Epithelial cell of esophagus (primary cell): ENCODE measurements around the gene USP17L24.
"Not testable (repeated sequence)": the region's sequence is repeated elsewhere in the genome, so short reads cannot be mapped to it uniquely, and the experiment has no call there.

Source experiments
- DNase-seq: peaks from one replicate; pipeline ENCODE4 v3.0.0; 2010; ENCODE audit warnings: low read depth
- H3K4me3 ChIP-seq: 2 replicates; pipeline ENCODE4 v1.5.1; 2011; ENCODE audit warnings: mild to moderate bottlenecking, low read length, control low read depth

Gene USP17L24

GRCh38 chr4:9324865-9325264, at the start of gene USP17L24:
USP17L24 (plus strand) TSS chr4:9325165; CDS start chr4:9325165, 0 bp downstream.
- H3K4me3 ChIP-seq, DNase-seq: not testable (repeated sequence)

DNA sequence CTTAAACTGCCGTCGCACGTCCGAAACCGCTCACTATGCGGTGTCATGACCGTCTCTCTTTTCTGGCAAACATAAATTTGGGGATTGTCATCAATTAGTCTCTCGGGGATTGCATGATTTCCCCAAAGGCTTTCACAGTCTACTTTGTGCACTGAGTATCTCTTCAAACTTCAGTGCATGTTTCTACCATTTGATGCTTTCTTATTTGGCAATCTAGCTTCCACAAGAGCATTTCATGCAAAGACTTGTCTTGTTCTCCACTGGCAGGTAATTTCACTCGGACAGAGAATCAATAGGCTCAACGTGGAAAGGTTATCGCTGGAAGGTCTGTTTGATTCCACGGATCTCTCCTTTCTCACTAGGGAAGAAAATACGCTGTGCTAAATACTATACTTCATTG, 774 bp upstream of the USP17L24 start:
- DNase-seq, H3K4me3 ChIP-seq: not testable (repeated sequence)

DNA sequence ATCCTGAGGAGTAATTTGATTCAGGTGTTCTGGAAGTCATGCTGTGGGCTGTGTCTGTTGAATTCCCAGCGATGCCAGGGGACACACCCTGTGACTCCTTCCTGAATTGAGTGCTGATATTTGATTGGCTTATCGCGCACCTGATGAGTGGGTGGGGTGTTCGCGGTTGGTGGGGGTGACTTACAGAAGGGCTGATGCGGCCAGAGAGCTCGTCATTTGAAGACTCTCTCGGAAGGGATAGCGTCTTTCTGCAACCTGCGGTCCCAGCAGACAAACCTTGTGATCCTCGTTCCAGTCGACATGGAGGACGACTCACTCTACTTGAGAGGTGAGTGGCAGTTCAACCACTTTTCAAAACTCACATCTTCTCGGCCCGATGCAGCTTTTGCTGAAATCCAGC, 4.6 kb downstream of the USP17L24 start, which contains the start of gene USP17L25:
USP17L25 (plus strand) TSS at position 301 of the 400 bp plus-strand sequence; CDS start at position 301, 0 bp downstream.
- not testable (repeated sequence) for H3K4me3 ChIP-seq, DNase-seq

- not testable (repeated sequence) for DNase-seq, H3K4me3 ChIP-seq
Measured at GRCh38 chr4:9334358-9334757, 9.4 kb downstream of the USP17L24 start, which contains the start of gene USP17L26. USP17L26 (plus strand) TSS chr4:9334658; CDS start chr4:9334658, 0 bp downstream.

- not testable (repeated sequence) for DNase-seq, H3K4me3 ChIP-seq
Measured at GRCh38 chr4:9339103-9339502, 14.1 kb downstream of the USP17L24 start, which contains the start of gene USP17L5. USP17L5 (plus strand) TSS chr4:9339403; CDS start chr4:9339403, 0 bp downstream.

DNA sequence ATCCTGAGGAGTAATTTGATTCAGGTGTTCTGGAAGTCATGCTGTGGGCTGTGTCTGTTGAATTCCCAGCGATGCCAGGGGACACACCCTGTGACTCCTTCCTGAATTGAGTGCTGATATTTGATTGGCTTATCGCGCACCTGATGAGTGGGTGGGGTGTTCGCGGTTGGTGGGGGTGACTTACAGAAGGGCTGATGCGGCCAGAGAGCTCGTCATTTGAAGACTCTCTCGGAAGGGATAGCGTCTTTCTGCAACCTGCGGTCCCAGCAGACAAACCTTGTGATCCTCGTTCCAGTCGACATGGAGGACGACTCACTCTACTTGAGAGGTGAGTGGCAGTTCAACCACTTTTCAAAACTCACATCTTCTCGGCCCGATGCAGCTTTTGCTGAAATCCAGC, 18.9 kb downstream of the USP17L24 start, which contains the start of gene USP17L27:
USP17L27 (plus strand) TSS at position 301 of the 400 bp plus-strand sequence; CDS start at position 301, 0 bp downstream.
- not testable (repeated sequence) for H3K4me3 ChIP-seq, DNase-seq

GRCh38 chr4:9348593-9348992, 23.6 kb downstream of the USP17L24 start, which contains the start of gene USP17L28:
USP17L28 (plus strand) TSS chr4:9348893; CDS start chr4:9348893, 0 bp downstream.
- H3K4me3 ChIP-seq, result not testable (repeated sequence)

DNA sequence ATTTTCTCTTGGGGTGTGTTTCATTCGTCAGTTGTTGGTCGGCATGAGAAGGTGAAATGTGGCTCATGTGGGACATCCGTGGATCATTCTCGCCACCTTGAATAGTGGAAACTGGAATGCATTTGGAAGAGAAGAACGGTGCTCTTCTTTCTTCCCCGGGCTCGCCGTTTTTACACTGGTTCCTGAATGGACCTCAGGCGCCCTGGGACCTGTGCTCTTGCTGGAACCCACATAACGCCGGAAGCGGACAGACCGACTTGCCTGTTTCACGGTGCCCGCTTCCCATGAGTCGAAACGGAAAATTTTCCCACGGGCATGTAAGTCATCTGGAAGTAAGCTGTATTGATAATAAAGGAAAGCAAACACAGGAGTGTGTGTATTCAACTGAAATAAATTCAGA, 25.9 kb downstream of the USP17L24 start:
- DNase-seq, H3K4me3 ChIP-seq: not testable (repeated sequence)

More at GRCh38 chr4:9348593-9348992, 23.6 kb downstream of the USP17L24 start, which contains the start of gene USP17L28:
- DNase-seq, result not testable (repeated sequence)

GRCh38 chr4:9353338-9353737, 28.4 kb downstream of the USP17L24 start, which contains the start of gene USP17L29:
USP17L29 (plus strand) TSS chr4:9353638; CDS start chr4:9353638, 0 bp downstream.
- not testable (repeated sequence) for H3K4me3 ChIP-seq, DNase-seq

DNA sequence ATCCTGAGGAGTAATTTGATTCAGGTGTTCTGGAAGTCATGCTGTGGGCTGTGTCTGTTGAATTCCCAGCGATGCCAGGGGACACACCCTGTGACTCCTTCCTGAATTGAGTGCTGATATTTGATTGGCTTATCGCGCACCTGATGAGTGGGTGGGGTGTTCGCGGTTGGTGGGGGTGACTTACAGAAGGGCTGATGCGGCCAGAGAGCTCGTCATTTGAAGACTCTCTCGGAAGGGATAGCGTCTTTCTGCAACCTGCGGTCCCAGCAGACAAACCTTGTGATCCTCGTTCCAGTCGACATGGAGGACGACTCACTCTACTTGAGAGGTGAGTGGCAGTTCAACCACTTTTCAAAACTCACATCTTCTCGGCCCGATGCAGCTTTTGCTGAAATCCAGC, 37.9 kb downstream of the USP17L24 start, which contains the start of gene USP17L30:
USP17L30 (plus strand) TSS at position 301 of the 400 bp plus-strand sequence; CDS start at position 301, 0 bp downstream.
- DNase-seq, result not testable (repeated sequence)

More for the DNA sequence above, 37.9 kb downstream of the USP17L24 start, which contains the start of gene USP17L30:
- not testable (repeated sequence) for H3K4me3 ChIP-seq
